PC-9 (cell line): ENCODE results near the gene RSF1.

ENCODE experiments used
- CTCF ChIP-seq: fragments of 200-600 bp; sonication (generic); conservative IDR thresholded peaks from 2 replicates; pipeline ENCODE4 v1.6.1; 2017; ENCODE audit warnings: mixed run types, antibody characterized with exemption, mild to moderate bottlenecking, moderate library complexity
- EZH2 ChIP-seq: fragments of 200-600 bp; sonication (generic); IDR thresholded peaks from 2 replicates; pipeline ENCODE4 v1.8.0; 2017; ENCODE audit warnings: antibody characterized with exemption, low read depth

- TF ChIP-seq EZH2: no peak
- no peak for TF ChIP-seq CTCF
These were observed 69.9 kb downstream of the RSF1 start for GRCh38 chr11:77750394-77751156.
